GM23338 (cell line): ENCODE results near the gene CYP3A5.

Source experiments
- CREB1 ChIP-seq: fragments of 250-450 bp; sonication (Bioruptor Pico); IDR thresholded peaks from 2 replicates; pipeline ENCODE4 v1.5.0; 2020; ENCODE audit warnings: low read depth, mild to moderate bottlenecking, moderate library complexity
- EZH2 ChIP-seq: fragments of 200-600 bp; sonication (generic); IDR thresholded peaks from one replicate; pipeline ENCODE4 v1.8.0; 2017; ENCODE audit warnings: antibody characterized with exemption, mild to moderate bottlenecking, low read depth; ENCODE audit not compliant: unreplicated experiment
- EZH2phosphoT487 ChIP-seq: fragments of 200-600 bp; sonication (generic); IDR thresholded peaks from one replicate; pipeline ENCODE4 v1.8.1; 2018; ENCODE audit warnings: antibody characterized with exemption; ENCODE audit not compliant: unreplicated experiment
- POLR2AphosphoS5 ChIP-seq: IDR thresholded peaks from 2 replicates; pipeline ENCODE4 v1.6.1; 2016; ENCODE audit warnings: antibody characterized with exemption, low read depth
- REST ChIP-seq: IDR thresholded peaks from one replicate; pipeline ENCODE4 v1.6.1; 2018; ENCODE audit warnings: antibody characterized with exemption; ENCODE audit not compliant: unreplicated experiment
- STAT1 ChIP-seq: IDR thresholded peaks from one replicate; pipeline ENCODE4 v1.6.1; 2016; ENCODE audit warnings: antibody characterized with exemption; ENCODE audit not compliant: unreplicated experiment
- ZNF114 ChIP-seq: fragments of 250-450 bp; sonication (Bioruptor Pico); IDR thresholded peaks from 2 replicates; pipeline ENCODE4 v1.5.0; 2020; ENCODE audit warnings: mild to moderate bottlenecking, moderate library complexity
- ZNF331 ChIP-seq: fragments of 250-450 bp; sonication (Bioruptor Pico); IDR thresholded peaks from 2 replicates; pipeline ENCODE4 v1.5.0; 2020; ENCODE audit warnings: low read depth, mild to moderate bottlenecking, moderate library complexity
- TF ChIP-seq, protein P1 (sequence below), 2 experiments: fragments of 200-600 bp in 1 of 2; sonication (generic) in 1 of 2; conservative IDR thresholded peaks; 2 replicates each; pipeline versions ENCODE4 v1.5.1 to v1.6.1; 2016 to 2017; ENCODE audit warnings: antibody characterized with exemption in 2 of 2, low read depth in 2 of 2, mild to moderate bottlenecking in 2 of 2, moderate library complexity in 1 of 2

DNA sequence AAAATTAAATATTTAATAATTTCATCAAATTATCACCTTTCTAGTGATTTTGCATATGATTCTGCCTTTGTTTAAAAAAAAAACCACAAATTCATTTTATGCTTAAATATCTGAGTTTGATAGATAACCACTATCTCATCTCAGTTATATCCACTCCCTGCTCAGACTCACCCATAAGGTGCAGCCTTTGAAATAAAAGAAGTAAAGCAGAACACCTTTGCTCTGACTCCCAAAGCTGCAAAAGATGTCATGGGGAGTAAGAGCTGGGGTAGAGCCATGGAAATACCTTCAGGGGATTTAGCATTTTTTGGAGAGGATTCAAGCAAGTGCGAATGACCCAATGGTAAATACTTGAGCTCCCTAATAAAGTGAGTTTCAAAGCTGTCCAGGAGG lies 15.1 kb upstream of the CYP3A5 start:
- TF ChIP-seq, protein P1, sequence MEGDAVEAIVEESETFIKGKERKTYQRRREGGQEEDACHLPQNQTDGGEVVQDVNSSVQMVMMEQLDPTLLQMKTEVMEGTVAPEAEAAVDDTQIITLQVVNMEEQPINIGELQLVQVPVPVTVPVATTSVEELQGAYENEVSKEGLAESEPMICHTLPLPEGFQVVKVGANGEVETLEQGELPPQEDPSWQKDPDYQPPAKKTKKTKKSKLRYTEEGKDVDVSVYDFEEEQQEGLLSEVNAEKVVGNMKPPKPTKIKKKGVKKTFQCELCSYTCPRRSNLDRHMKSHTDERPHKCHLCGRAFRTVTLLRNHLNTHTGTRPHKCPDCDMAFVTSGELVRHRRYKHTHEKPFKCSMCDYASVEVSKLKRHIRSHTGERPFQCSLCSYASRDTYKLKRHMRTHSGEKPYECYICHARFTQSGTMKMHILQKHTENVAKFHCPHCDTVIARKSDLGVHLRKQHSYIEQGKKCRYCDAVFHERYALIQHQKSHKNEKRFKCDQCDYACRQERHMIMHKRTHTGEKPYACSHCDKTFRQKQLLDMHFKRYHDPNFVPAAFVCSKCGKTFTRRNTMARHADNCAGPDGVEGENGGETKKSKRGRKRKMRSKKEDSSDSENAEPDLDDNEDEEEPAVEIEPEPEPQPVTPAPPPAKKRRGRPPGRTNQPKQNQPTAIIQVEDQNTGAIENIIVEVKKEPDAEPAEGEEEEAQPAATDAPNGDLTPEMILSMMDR (conservative IDR thresholded peaks at IDR 0.05; ENCODE audit: low read depth in 2 of 2), result no peak
- TF ChIP-seq EZH2 (no peak), POLR2AphosphoS5 (no peak), REST (no peak), STAT1 (no peak), EZH2phosphoT487 (no peak), CREB1 (CRISPR knock-in tag) (no peak), ZNF114 (no peak), ZNF331 (no peak)
